Stimulated activated CD4-positive, alpha-beta T cell treated with anti-CD3 and anti-CD28 coated beads, TNF-alpha, amount 100 ng/mL, for 24 hours (primary cell): Measurements from ENCODE around the gene ZNF518B.
A peak's percentile ranks its signal among the peaks of the same experiment; 100 is the strongest.
"Not testable (repeated sequence)": the region's sequence is repeated elsewhere in the genome, so short reads cannot be mapped to it uniquely, and the experiment has no call there.

Experiments used
- DNase-seq, 3 experiments: peaks; one replicate each; pipeline ENCODE4 v3.0.0-alpha.2; 2020; ENCODE audit warnings: low read depth in 3 of 3

Gene ZNF518B

DNA sequence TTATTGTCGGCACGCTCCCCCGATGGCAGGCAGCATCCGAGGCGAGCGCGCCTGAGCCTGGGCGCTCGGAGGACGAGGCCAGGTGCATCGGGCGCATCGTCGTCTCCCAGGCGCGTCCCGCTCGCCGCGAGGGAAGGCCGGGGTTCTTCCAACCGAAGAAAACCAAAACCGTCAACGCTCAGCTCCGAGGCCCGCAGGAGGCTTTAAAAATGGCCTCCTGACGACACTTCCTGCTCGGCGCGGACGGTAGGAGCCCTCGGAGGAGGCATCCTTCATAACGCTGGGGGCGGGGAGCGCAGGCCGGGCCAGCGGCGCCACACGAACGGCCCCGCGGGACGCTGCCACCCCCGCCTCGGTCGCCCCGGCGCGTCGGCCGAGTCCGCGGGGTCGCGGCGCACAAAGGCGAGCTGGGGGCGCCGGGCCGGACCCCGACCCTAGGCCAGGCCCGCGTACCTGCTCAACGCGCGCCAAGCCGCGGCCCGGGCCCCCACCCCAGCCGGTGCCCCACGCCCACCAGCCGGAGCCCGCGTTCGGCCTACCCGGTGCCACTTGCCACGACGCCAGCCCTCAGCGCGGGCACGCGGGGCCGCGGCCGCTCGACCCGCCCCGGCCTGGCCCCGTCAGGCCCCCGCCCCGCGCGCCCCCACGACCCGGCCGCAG lies 501 bp downstream of the ZNF518B start:
- peak in 2 of 3 experiments; percentile 22 to 59 for DNase-seq

DNA sequence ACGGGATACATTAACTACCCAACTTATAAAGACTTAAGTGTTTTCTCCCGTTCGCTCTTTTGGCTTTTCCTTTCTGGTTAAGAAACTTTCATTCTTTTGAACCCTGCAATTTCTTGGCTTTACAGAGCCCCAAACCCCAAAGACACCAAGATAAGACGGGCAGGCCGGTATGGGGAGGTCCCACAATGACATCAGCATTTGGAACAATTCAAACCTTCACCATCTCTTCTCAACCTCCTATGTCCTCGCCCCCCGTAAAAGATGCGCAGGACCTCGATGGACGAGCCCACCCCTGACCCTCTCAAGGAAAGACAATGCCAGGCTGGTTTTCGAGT lies 999 bp downstream of the ZNF518B start:
- DNase-seq = no peak

- DNase-seq = no peak
These were observed 2.1 kb downstream of the ZNF518B start for GRCh38 chr4:10455133-10455532.

DNA sequence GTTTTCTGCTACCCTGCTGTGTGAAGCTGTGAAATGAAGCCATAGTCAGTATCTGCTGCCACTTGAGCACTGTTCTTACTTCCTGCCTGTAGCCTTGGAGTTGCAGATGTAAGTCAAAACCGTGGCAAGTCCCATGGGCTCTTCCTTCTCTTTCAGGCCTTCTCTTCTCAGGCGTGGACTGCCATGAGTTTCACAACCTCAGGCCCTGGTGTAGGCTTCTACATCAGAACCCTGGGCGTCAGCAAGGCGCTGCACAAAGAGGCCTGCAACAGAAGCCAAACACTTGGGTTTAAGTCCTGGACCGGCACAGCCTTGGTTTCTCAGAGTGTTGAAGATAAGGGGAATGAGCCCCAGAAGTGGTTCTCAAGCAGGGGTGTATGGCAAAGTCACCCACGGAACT lies 2.5 kb downstream of the ZNF518B start:
- DNase-seq = no peak

GRCh38 chr4:10454121-10454520 lies 3.1 kb downstream of the ZNF518B start:
- DNase-seq = no peak

GRCh38 chr4:10448991-10449390 lies 8.2 kb downstream of the ZNF518B start:
- no peak for DNase-seq

DNA sequence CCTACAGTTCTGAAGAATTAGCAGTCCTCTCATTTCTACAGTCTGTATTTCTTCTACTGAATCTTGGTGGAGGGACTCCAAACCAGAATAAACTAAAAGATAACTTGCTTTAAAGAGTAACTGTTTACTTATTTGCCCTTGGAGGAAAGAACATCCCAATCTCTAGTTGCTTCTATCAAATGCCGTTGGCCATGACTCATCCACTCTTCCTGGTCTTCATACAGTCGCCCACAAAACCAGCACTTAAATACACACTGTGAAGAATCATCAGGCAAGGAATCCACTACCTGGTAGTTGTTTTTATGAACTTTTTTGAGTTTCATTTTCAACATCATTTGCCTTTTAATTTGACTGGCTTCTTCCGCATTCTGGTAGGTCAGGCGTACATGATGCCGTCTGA lies 14.2 kb downstream of the ZNF518B start:
- DNase-seq = no peak

GRCh38 chr4:10441512-10441911 lies 15.7 kb downstream of the ZNF518B start:
- no peak for DNase-seq

- DNase-seq = no peak
These were observed 18.3 kb downstream of the ZNF518B start for GRCh38 chr4:10438924-10439323.

DNA sequence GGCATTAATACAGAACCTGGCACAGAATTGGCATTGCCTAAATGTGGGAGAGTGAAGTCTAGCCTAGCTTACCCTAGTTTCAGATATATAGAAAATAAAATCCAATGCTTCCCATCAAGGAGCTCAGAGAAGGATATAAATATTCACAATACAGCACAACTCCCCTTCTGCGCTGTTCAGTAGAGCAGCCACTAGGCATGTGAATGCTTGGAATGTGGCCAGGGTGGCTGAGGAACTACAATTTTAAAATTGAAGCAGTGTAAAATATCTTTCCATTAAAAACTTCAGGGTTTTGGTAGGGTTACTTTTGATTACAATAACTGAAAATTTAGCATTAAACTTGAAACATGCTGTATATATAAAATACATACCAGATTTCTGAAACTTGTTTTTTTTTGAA lies 19.5 kb downstream of the ZNF518B start:
- no peak for DNase-seq

GRCh38 chr4:10427680-10428079 lies 29.5 kb downstream of the ZNF518B start:
- not testable (repeated sequence) for DNase-seq

GRCh38 chr4:10421344-10422055 lies 35.7 kb downstream of the ZNF518B start:
- no peak for DNase-seq

GRCh38 chr4:10417740-10418139 lies 39.5 kb downstream of the ZNF518B start:
- DNase-seq = no peak

DNA sequence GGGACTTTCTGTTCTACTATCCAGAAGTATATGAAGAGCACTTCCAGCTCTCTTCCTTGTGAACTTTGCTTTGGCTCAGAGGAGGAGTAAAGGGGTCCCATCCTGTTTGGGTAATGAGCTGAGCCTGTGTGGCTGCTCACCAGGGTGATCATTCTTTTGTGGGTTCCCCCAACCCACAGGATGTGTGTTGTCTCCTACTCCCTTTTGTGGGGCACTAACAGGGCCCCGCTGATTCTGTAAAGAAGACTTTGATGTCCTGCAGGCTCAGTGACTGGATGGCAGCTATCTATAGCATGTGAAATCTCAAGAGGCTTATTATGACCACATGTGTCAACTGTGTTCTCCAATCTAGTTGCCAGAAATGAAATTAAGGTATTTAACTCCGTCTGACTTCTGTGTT lies 40.8 kb downstream of the ZNF518B start:
- no peak for DNase-seq

GRCh38 chr4:10413177-10413576 lies 44.0 kb downstream of the ZNF518B start:
- DNase-seq = no peak

DNA sequence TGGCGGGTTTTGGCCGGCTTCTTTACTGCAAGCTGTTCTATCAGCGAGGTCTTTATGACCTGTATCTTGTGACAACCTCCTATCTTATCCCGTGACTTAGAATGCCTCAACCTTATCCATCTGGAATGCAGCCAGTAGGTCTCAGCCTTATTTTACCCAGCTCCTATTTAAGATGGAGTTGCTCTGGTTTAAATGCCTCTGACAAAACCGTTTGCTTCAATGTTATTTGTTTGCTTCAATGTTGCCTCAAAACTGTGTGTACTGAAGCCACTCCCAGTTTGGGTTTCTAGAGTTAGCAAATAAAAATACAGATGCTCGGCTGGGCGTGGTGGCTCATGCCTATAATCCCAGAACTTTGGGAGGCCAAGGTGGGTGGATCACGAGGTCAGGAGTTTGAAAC lies 51.6 kb downstream of the ZNF518B start:
- DNase-seq = no peak

- DNase-seq = no peak
These were observed 53.4 kb downstream of the ZNF518B start for GRCh38 chr4:10403633-10404445.

GRCh38 chr4:10395971-10396580 lies 61.1 kb downstream of the ZNF518B start:
- no peak for DNase-seq
